ENCODE measurements around the gene TRMT1.

DNA sequence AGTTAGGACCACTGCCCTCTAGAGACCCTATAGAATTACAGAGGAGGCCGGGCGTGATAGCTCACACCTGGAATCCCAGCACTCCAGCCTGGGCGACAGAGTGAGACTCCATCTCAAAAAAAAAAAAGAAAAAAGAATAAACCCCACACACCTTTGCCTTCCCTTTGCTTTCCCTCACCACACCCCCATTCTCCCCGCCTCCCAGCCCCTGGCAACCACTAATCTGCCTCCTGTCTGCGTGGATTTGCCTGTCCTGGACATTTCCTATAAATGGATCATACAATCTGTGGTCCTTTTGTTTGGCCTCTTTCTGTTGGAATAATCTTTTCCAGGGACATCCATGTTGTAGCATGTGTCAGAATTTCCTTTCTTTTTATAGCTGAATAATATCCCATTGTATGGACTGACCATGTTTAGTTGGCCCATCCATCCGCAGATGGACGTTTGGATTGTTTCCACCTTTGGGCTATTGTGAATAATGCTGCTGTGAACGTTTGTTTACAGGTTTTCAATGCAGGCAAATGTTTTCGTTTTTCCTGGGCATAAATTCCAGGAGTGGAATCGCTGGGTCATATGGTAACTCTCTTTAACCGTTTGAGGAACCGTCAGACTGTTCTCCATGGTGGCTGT is 16.8 kb upstream of the TRMT1 start:
- TF ChIP-seq TARDBP (IDR thresholded peaks at IDR 0.05) (no peak), BHLHE40 (IDR thresholded peaks at IDR 0.05; ENCODE audit: borderline replicate concordance) (no peak), SUZ12 (IDR thresholded peaks at IDR 0.05) (no peak), ARNT (IDR thresholded peaks at IDR 0.05) (no peak), SP1 (IDR thresholded peaks at IDR 0.05) (no peak), ELF4 (IDR thresholded peaks at IDR 0.05) (no peak), L3MBTL2 (conservative IDR thresholded peaks at IDR 0.05) (no peak), FOXK2 (IDR thresholded peaks at IDR 0.05) (no peak), FOXM1 (IDR thresholded peaks at IDR 0.05; ENCODE audit: borderline replicate concordance) (no peak)
- TF ChIP-seq, protein P1, sequence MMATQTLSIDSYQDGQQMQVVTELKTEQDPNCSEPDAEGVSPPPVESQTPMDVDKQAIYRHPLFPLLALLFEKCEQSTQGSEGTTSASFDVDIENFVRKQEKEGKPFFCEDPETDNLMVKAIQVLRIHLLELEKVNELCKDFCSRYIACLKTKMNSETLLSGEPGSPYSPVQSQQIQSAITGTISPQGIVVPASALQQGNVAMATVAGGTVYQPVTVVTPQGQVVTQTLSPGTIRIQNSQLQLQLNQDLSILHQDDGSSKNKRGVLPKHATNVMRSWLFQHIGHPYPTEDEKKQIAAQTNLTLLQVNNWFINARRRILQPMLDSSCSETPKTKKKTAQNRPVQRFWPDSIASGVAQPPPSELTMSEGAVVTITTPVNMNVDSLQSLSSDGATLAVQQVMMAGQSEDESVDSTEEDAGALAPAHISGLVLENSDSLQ (IDR thresholded peaks at IDR 0.05), result no peak
